Suprapubic skin (tissue), 4 donors: ENCODE data around the gene SOST. TPM values are rescaled to one million over a fixed set of nuclear protein-coding genes. Genes with fewer than 3 reads are reported as not detected.

Source experiments
- DNase-seq, 2 donors: peaks; one replicate each; pipeline ENCODE4 v3.0.0-alpha.2; 2019; ENCODE audit warnings: low spot score in 2 of 2
- H3K27ac ChIP-seq: fragments of 200-600 bp; sonication (generic); one replicate; pipeline ENCODE4 v1.5.1; 2019
- H3K27me3 ChIP-seq: fragments of 200-600 bp; sonication (generic); one replicate; pipeline ENCODE4 v1.5.1; 2019
- H3K36me3 ChIP-seq: fragments of 200-600 bp; sonication (generic); one replicate; pipeline ENCODE4 v1.5.1; 2019
- H3K4me1 ChIP-seq: fragments of 200-600 bp; sonication (generic); one replicate; pipeline ENCODE4 v1.5.1; 2019
- H3K4me3 ChIP-seq: fragments of 200-600 bp; sonication (generic); one replicate; pipeline ENCODE4 v1.5.1; 2019; ENCODE audit warnings: mild to moderate bottlenecking
- H3K9me3 ChIP-seq: fragments of 200-600 bp; sonication (generic); one replicate; pipeline ENCODE4 v1.5.1; 2019
- EP300 ChIP-seq: sonication (generic); formaldehyde crosslinking; IDR thresholded peaks from one replicate; pipeline ENCODE4 v1.6.1; 2017; ENCODE audit warnings: antibody characterized with exemption
- POLR2A ChIP-seq, 2 donors: fragments of 450-650 bp; IDR thresholded peaks; one replicate each; pipeline ENCODE4 v1.6.1; 2017; ENCODE audit warnings: antibody characterized with exemption in 2 of 2, mild to moderate bottlenecking in 2 of 2, moderate library complexity in 2 of 2
- POLR2AphosphoS5 ChIP-seq, 3 donors: sonication (generic); formaldehyde crosslinking; IDR thresholded peaks; one replicate each; pipeline ENCODE4 v1.6.1; 2017; ENCODE audit warnings: antibody characterized with exemption in 3 of 3
- WGBS: methylation state at CpG from one replicate; pipeline ENCODE4 v1.1.5; 2018; 5-methylcytosine and 5-hydroxymethylcytosine counted together
- total RNA-seq, 4 donors: library from RNA; depleted of rRNA; stranded (reverse); fragments of >200 nt; gene quantifications; one replicate each; pipeline ENCODE4 v1.1.0, GENCODE V29; 2016
- TF ChIP-seq, protein P1 (sequence below), 2 donors: fragments of 200-600 bp in 1 of 2; fragments of 450-650 bp in 1 of 2; sonication (generic) in 1 of 2; IDR thresholded peaks; one replicate each; pipeline ENCODE4 v1.5.1; 2016 to 2019; ENCODE audit warnings: antibody characterized with exemption in 2 of 2, mild to moderate bottlenecking in 1 of 2, moderate library complexity in 1 of 2

Gene SOST
- total RNA-seq, 4 donors from 2014 or later: not detected

DNA sequence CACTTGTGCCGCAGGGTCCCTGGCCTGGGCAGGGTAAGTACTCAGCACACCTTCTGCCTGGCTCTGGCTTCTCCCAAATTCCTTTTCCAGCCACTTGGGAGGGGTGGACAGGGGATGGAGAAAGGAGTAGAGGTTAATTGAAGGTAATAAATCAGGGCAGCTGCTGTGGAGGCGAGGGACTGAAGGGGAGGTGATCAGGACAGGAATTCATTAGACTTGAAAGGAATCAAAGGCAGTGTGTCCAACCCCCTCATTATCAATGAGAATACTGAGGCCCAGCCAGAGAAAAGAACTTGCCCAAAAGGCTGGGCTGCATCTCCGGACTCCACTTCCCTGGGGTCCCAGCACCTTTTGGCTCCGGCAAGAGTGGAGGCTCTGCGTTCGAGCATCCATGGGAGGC, 2.4 kb downstream of the SOST start:
- Histone ChIP-seq H3K36me3 (no peaks in the 10 kb centered on the region), H3K27ac (no peak overlapping the region), H3K9me3 (no peaks in the 10 kb centered on the region), H3K4me1 (peaks cover 13% of the 10 kb centered on the region), H3K27me3 (peaks cover 44% of the 10 kb centered on the region), H3K4me3 (no peak overlapping the region)
- TF ChIP-seq POLR2A (IDR thresholded peaks at IDR 0.05) (no peak), POLR2AphosphoS5 (IDR thresholded peaks at IDR 0.05) (no peak)
- TF ChIP-seq, protein P1, sequence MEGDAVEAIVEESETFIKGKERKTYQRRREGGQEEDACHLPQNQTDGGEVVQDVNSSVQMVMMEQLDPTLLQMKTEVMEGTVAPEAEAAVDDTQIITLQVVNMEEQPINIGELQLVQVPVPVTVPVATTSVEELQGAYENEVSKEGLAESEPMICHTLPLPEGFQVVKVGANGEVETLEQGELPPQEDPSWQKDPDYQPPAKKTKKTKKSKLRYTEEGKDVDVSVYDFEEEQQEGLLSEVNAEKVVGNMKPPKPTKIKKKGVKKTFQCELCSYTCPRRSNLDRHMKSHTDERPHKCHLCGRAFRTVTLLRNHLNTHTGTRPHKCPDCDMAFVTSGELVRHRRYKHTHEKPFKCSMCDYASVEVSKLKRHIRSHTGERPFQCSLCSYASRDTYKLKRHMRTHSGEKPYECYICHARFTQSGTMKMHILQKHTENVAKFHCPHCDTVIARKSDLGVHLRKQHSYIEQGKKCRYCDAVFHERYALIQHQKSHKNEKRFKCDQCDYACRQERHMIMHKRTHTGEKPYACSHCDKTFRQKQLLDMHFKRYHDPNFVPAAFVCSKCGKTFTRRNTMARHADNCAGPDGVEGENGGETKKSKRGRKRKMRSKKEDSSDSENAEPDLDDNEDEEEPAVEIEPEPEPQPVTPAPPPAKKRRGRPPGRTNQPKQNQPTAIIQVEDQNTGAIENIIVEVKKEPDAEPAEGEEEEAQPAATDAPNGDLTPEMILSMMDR (IDR thresholded peaks at IDR 0.05): no peak
- 92% methylated on average over 6 of the region's 6 CpGs for WGBS
- no peak for DNase-seq

DNA sequence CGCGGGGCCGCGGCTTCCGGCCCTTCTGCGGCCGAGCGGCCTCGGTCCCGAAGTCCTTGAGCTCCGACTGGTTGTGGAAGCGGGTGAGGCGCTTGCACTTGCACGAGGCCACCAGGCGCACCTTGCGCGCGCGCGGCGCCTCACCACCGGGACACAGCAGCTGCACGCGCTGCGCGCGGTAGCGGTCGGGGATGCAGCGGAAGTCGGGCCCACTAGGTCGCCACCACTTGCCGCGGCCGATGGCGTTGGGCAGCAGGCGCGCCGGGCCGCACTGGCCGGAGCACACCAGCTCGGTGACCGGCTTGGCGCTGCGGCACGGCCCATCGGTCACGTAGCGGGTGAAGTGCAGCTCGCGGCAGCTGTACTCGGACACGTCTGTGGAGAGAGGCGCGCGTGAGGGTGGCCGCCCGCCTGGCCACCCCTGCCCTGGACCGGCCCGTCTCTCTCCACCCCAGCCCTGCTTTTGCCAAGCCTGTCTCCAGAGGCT, 3.2 kb downstream of the SOST start:
- no peaks in the 10 kb centered on the region for H3K36me3 ChIP-seq
- H3K4me3 ChIP-seq: peak overlapping the region; percentile 26
- peaks cover 44% of the 10 kb centered on the region for H3K27me3 ChIP-seq
- H3K9me3 ChIP-seq: no peaks in the 10 kb centered on the region
- TF ChIP-seq, protein P1 (IDR thresholded peaks at IDR 0.05): no peak
- TF ChIP-seq POLR2AphosphoS5 (IDR thresholded peaks at IDR 0.05): no peak
- no peak for TF ChIP-seq EP300
- TF ChIP-seq POLR2A (IDR thresholded peaks at IDR 0.05): no peak
- WGBS: 32% methylated on average over 5 of the region's 60 CpGs
- peaks cover 10% of the 10 kb centered on the region for H3K4me1 ChIP-seq
- no peak for DNase-seq
- no peak overlapping the region for H3K27ac ChIP-seq

DNA sequence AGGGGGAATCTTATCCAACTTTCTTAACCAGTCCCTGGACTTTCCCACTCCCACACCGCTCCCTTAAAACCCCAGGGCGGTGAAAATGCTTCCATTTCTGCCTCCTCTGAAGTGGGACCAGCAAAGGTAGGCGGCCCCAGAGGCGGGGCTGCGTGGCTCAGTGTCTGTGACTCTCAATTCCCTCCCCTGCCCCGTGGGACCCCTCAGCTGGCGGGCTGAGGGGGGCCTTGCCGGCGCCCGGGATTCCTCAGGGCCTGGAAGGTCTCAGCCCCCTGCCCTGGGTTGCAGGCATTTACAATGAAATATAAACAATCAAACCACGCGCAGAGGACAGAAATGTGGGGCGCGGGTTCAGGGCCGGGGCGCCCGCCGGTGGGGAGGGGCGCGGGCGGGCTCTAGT, 3.6 kb downstream of the SOST start:
- Histone ChIP-seq H3K4me3 (peak overlapping the region; percentile 26), H3K36me3 (no peaks in the 10 kb centered on the region), H3K9me3 (no peaks in the 10 kb centered on the region), H3K4me1 (peaks cover 10% of the 10 kb centered on the region), H3K27me3 (peaks cover 44% of the 10 kb centered on the region), H3K27ac (no peak overlapping the region)
- no peak for DNase-seq
- WGBS: 51% methylated on average over 11 of the region's 21 CpGs
- TF ChIP-seq POLR2AphosphoS5 (IDR thresholded peaks at IDR 0.05) (no peak), POLR2A (IDR thresholded peaks at IDR 0.05) (no peak), EP300 (no peak)
- TF ChIP-seq, protein P1 (IDR thresholded peaks at IDR 0.05): no peak

GRCh38 chr17:43753493-43754129, 5.0 kb downstream of the SOST start:
- no peak for TF ChIP-seq EP300
- TF ChIP-seq, protein P1 (IDR thresholded peaks at IDR 0.05): no peak
- no peak for TF ChIP-seq POLR2A (IDR thresholded peaks at IDR 0.05)
- TF ChIP-seq POLR2AphosphoS5 (IDR thresholded peaks at IDR 0.05): no peak
- H3K4me3 ChIP-seq: no peak overlapping the region
- no peaks in the 10 kb centered on the region for H3K9me3 ChIP-seq
- no peak for DNase-seq
- H3K36me3 ChIP-seq: no peaks in the 10 kb centered on the region
- H3K27ac ChIP-seq: no peak overlapping the region
- peaks cover 21% of the 10 kb centered on the region for H3K4me1 ChIP-seq
- 67% methylated on average over 5 of the region's 5 CpGs for WGBS
- H3K27me3 ChIP-seq: peaks cover 39% of the 10 kb centered on the region

- H3K9me3 ChIP-seq: no peaks in the 10 kb centered on the region
- H3K36me3 ChIP-seq: no peaks in the 10 kb centered on the region
- no peak overlapping the region for H3K27ac ChIP-seq
- peaks cover 7% of the 10 kb centered on the region for H3K27me3 ChIP-seq
- no peak for DNase-seq
- TF ChIP-seq POLR2AphosphoS5 (IDR thresholded peaks at IDR 0.05) (no peak), EP300 (no peak), POLR2A (IDR thresholded peaks at IDR 0.05) (no peak)
- TF ChIP-seq, protein P1 (IDR thresholded peaks at IDR 0.05): no peak
- no peak overlapping the region for H3K4me3 ChIP-seq
- H3K4me1 ChIP-seq: peaks cover 22% of the 10 kb centered on the region
- WGBS: 37% methylated on average over 5 of the region's 5 CpGs
These were observed 8.4 kb downstream of the SOST start for GRCh38 chr17:43750153-43750552.
